LNCAP (cell line): ENCODE measurements around the gene MUC12.

Experiments
- CTCF ChIP-seq: fragments of 450-650 bp; IDR thresholded peaks from 2 replicates; pipeline ENCODE4 v1.5.1; 2017; ENCODE audit warnings: mild to moderate bottlenecking

Gene MUC12

DNA sequence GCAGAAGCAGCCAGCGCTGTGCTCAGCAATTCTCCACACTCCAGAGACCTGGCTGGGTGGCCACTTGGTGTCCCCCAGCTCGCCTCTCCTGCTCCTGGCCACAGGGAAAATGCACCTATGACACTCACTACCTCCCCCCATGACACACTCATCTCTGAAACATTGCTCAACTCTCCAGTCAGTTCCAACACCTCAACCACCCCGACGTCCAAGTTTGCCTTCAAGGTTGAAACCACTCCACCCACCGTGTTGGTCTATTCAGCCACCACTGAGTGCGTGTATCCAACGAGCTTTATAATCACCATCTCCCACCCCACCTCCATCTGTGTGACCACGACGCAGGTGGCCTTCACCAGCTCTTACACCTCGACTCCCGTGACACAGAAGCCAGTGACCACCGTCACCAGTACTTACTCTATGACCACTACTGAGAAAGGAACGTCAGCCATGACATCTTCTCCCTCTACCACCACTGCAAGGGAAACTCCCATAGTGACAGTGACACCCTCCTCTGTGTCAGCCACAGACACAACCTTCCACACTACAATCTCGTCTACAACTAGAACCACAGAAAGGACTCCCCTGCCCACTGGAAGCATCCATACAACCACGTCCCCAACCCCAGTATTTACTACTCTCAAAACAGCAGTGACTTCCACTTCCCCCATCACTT lies 17.3 kb upstream of the MUC12 start:
- TF ChIP-seq CTCF = no peak

DNA sequence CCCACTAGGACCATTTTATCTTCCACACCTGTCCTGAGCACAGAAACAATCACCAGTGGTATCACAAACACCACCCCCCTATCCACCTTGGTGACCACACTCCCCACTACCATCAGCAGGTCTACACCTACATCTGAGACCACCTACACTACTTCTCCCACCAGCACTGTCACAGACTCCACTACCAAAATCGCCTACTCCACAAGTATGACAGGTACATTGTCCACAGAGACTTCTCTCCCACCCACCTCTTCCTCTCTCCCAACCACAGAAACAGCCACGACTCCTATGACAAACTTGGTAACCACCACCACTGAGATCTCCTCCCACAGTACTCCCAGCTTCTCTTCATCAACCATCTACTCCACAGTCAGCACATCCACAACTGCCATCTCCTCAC lies 16.7 kb upstream of the MUC12 start:
- no peak for TF ChIP-seq CTCF

- TF ChIP-seq CTCF = no peak
Measured at GRCh38 chr7:100957832-100958421, 11.4 kb upstream of the MUC12 start.

DNA sequence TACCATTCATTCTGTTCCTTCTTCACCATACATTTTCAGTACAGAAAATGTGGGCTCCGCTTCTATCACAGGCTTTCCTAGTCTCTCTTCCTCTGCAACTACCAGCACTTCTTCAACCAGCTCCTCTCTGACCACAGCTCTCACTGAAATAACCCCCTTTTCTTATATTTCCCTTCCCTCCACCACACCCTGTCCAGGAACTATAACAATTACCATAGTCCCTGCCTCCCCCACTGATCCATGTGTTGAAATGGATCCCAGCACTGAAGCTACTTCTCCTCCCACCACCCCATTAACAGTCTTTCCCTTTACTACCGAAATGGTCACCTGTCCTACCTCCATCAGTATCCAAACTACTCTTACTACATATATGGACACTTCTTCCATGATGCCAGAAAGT lies 9.5 kb upstream of the MUC12 start:
- TF ChIP-seq CTCF = no peak

DNA sequence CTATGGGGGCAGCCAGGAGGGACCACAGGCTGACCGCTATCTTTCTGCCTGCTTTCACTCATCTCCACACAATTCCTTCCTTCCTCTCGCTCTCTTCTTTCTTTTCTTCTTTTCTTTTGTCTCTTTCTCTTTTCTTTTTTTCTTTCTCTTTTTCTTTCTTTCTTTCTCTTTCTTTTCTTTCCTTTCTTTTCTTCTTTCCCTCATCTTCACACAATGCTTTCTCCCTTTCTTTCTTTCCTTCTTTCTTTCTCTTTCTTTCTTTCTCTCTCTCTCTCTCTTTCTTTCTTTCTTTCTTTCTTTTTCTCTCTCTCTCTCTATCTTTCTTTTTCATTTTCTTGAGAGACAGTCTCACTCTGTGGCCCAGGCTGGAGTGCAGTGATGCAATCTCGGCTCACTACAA lies 6.8 kb upstream of the MUC12 start:
- no peak for TF ChIP-seq CTCF

- TF ChIP-seq CTCF = no peak
Measured at GRCh38 chr7:100963386-100963785, 6.0 kb upstream of the MUC12 start.

DNA sequence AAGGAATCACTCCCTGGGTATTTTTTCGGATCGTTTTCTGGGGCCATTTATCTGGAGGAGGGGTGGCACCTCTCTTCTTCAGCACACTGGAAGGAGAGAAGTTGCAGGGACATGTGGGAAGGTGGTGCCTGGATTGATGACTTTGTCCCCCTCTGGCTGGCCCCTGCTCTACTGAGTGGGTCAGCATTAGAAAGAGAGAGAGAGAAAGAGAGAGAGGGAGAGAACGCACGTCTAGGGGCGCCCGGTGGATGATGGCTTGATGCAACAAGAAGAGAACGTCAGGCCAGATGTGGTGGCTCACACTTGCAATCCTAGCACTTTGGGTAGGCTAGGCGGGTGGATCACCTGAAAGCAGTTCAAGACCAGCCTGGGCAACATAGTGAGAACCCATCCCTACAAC lies 5.5 kb upstream of the MUC12 start:
- no peak for TF ChIP-seq CTCF

DNA sequence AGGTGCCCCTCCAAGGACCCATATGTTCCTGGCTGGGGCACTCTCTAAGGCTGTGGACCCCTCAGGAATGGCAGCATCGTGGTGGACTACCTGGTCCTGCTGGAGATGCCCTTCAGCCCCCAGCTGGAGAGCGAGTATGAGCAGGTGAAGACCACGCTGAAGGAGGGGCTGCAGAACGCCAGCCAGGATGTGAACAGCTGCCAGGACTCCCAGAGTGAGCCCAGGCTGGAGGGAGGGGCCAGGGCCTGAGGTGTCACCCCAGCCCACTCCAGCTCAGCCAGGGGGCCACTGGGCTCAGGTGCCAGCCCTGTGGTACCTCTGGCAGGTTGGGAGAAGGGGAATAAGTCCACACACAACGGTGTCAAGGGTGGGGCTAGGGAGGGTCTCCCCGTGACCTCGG lies 4.7 kb upstream of the MUC12 start:
- TF ChIP-seq CTCF = no peak
